ENCODE data around the gene TMEM238.

TMEM238 gene

DNA sequence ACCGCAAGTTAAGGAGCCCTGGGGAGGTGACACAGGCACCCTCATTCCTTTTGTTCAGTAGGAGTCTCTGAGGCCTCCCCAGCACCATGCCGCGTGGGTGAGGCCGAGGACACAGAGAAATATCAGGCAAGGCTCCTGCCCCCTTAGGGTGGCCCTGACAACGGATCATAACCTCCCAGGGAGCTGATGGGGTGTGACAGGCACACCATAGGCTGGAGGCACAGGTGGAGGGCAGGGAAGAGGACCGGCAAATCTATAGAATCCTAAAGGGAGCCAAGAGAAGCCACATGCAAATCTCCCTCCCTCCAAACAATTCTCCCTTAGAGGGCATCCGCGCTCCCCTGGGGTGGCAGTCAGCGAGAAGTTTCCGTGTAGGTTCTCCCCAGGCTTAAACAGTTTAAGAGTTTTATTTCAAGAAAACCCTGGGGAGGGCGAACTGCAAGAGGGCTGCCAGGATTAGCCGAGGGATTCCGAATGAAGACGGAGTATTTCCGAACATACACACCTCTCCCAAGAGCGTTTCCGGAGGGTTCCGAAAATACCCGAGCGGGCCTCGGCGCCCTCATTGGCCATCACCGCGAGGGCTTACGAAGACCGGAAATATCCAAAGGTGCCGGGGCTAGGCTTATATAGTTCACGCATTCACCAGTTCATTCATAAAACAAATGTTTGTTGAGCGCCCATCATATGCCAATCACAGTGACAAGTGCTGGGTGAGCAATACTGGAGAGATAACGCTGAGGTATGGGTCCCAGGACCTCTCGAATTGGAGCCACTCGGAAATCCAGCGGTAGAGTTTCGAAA, 1.0 kb upstream of the TMEM238 start:
- peak; percentile 97 for DNase-seq (ENCODE audit: low read depth, low spot score)
- peak overlapping the region; percentile 99 for H3K4me3 ChIP-seq (ENCODE audit: low read length)

DNA sequence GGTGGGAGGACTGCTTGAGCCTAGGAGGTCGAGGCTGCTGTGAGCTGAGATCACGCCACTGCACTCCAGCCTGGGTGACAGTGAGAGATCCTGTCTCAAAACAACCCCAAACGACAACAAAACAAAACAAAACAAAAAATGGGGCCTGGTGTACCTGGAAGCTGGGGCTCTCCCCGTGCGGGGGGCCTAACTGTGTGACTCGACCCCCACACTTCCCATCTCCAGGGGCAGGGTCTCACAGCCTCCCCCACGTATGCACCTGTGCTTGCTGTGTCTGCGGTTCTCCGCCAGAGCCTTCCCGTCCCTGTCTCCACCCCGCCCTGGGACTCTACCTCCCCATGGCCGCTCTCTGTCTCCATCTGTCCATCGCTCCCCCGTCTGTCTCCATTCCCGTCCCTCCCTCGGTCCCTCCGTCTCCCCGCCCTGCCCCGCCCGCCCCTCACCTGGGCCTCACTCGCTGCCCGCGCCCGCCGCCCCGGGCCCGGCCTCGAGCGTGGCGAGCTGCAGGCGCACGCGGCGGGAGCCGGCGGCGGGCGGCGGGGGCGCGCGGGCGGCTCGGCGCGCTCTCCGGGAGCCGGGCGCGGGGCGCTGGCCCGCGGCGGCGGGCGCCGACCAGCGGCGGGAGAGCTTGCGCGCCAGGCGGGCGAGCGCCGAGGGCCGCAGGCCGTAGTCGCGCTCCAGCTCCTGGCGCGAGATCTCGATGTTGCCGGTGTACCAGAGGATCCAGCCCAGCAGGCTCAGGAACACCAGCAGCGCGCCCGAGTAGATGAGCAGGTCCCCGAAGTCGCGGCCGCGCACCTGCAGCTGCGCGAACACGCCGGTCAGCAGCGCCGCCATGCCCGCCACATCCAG, 587 bp downstream of the TMEM238 start:
- DNase-seq (ENCODE audit: low read depth, low spot score): no peak
- H3K4me3 ChIP-seq (ENCODE audit: low read length): peak overlapping the region; percentile 99

DNA sequence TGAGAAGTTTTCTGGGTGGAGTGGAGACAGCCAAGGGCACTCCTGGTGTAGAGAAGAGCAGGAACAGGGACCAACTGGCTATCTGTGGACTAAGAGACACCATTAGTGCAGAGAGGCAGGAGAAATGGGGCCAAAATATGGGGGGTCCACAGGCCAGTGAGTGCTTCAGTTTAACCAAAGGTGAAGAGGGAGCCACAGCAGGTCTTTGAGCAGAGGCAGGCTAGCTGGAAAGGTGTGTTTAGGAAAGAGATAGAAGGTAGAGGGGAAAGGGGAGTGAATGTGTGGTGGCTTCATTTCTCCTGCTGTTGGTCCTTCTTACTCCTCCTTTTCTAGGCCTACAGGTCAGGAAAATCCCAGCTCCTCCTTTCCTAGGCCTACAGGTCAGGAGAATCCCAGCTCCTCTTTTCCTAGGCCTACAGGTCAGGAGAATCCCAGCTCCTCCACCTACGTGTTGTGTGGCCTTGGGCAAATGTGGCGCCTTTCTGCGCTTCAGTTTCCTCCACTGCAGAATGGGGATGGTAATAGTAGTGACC, 1.5 kb downstream of the TMEM238 start:
- no peak overlapping the region; the same call in 1 of the 2 replicates for H3K4me3 ChIP-seq (ENCODE audit: low read length)
- DNase-seq (ENCODE audit: low read depth, low spot score): no peak

DNA sequence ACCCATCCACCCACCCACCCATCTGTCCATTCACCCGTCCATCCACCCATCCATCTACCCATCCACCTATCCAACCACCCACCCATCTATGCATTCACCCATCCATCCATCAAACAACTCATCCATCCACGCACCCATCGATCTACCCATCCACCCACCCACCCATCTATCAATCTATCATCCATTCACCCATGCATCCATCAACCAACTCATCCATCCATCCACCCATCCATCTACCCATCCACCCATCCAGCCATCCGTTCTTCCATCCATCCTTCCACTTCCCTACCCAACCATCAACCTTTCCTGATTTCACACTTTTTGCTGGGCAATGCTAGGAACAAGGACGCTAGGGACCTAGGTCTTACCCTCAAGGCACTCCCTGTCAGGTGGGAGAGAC, 2.1 kb downstream of the TMEM238 start:
- DNase-seq (ENCODE audit: low read depth, low spot score): no peak
- H3K4me3 ChIP-seq (ENCODE audit: low read length): no peak overlapping the region

DNA sequence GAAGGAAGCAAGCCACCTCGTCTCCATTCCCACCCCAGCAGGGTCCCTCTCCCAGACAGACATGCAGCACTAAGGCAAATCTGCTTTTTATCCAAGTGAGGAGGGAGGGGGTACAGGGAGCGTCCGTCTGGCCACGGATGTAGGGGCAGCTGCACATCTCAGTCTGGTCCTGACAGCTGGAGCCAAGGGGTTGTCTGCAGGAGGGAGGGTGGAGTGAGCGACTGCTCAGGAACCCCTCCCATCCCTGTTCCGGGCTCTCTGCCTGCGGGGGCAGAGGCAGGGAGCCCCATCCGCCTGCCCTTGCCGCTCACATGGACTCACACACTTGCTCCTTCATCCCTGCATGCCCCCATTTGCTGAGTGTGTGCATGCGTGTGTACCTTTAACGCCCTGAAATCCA, 4.9 kb downstream of the TMEM238 start:
- H3K4me3 ChIP-seq (ENCODE audit: low read length): no peak overlapping the region

DNA sequence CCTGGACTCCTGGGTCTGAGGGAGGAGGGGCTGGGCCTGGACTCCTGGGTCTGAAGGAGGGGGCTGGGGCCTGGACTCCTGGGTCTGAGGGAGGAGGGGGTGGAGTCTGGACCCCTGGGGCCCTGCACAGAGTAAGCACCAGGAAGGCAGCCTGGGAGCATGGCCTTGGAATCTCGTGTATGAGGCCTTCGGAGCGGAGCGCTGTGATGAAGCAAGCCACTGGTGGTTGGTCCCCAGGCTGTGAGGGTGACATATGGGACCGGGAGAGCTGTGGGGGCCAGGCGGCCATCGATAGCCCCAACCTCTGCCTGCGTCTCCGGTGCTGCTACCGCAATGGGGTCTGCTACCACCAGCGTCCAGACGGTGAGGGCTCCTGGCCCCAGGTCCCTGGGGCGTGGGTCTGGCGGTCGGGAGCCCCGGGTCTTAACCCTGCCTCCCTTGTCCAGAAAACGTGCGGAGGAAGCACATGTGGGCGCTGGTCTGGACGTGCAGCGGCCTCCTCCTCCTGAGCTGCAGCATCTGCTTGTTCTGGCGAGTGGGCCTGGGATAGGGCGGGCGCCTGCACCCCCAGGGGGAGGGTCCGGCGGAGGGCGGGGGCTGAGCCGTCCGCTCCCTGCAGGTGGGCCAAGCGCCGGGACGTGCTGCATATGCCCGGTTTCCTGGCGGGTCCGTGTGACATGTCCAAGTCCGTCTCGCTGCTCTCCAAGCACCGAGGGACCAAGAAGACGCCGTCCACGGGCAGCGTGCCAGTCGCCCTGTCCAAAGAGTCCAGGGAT, 6.5 kb downstream of the TMEM238 start:
- DNase-seq (ENCODE audit: low read depth, low spot score): no peak
- H3K4me3 ChIP-seq (ENCODE audit: low read length): no peak overlapping the region

More for the DNA sequence above, 4.9 kb downstream of the TMEM238 start:
- no peak for DNase-seq (ENCODE audit: low read depth, low spot score)

DNA sequence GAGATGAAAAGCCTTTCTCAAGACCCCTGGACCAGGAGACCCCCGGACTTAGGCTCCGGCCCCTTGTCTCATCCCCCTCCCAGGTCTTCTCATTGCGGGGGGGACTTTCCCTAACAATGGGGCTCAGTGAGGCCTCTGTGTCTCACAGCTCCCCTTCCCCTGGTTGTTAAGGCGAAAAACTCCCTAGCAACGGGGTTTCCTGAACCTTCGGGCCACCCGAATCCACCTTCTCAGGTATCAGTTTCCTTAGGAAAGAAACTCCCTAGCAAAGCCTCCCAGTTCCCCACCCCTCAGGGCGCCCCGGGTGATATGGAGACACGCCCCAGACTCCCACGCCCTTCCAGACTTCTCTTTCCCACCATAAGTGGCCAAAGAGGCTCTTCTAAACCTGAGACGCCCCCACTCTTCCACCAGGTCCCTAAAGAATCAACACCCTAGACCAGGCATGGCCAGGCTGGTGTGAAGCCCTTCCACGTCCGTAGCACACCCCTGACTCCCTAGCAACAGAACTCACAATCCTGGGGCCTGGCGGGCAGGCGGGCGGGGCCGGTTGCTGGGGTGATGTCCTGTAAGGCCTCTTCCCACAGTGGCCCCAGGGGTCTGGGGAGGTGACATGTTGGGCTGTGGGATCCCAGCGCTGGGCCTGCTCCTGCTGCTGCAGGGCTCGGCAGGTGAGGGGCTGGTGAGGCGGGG, 7.7 kb downstream of the TMEM238 start, which contains the start of gene TMEM190:
Gene TMEM190 (plus strand): TSS at position 586 of the 693 bp plus-strand sequence. CDS start 28 bp downstream, at position 614.
- DNase-seq (ENCODE audit: low read depth, low spot score): no peak
- no peak within 1 kb of the TSS for H3K4me3 ChIP-seq (ENCODE audit: low read length)

DNA sequence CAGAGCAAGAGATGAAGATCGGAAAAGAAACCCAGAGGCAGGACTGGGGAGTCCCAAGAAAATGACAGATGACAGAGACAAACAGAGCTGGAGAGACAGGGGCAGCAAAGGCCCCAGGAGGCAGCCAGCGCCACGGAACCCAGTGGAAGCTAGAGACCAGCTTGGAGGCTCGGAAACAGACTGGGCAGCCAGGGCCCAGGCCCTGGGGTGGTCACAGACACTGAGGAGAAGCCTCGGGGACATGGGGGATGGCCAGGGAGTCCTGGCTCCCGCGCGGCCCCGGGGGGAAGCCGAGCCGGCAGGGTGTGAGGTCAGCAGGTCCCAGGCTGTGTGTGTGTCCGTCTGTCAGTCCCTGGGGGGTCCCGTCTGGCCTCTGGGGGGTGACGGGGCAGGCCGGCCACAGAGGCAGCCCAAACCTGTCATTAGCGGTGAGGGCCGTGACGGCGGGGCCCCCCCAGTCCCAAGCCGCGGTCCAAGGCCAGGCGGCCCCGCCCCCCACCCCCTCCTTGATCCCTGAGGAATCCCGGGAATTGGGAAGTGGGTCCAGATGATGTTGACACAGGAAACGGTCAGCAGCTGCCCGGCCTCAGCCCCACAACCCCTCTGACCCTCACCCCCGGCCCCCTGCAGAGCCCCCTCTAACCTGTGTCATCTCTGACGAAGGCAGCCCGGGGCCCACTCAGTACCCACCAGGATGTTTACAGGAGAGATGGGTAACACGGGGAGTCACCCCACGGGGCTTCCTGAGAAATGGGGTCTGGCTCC, 9.9 kb downstream of the TMEM238 start:
- no peak overlapping the region for H3K4me3 ChIP-seq (ENCODE audit: low read length)
- no peak for DNase-seq (ENCODE audit: low read depth, low spot score)

DNA sequence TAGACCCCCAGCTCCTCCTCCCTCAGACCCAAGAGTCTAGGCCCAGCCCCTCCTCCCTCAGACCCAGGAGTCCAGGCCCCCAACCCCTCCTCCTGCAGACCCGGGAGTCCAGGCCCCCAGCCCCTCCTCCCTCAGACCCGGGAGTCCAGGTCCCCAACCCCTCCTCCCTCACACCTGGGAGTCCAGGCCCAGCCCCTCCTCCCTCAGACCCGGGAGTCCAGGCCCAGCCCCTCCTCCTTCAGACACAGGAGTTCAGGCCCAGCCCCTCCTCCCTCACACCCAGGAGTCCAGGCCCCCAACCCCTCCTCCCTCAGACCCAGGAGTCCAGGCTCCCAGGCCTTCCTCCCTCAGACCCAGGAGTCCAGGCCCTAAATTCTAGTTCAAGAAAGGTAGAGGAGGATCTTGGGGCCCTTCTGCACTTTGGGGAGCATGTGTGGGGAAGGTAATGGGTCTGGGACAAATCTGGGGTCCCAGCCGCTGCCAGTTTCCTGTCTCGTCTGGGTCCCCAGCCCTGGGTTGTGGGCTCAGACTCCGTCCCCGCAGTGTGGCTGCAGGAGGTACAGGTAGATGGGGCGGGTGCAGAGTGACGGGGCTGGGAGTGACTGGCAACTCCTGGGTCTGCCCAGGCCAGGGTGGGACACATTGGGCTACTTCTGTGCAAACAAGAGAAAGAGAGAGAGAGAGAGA, 10.6 kb downstream of the TMEM238 start:
- H3K4me3 ChIP-seq (ENCODE audit: low read length): no peak overlapping the region
- no peak for DNase-seq (ENCODE audit: low read depth, low spot score)

DNA sequence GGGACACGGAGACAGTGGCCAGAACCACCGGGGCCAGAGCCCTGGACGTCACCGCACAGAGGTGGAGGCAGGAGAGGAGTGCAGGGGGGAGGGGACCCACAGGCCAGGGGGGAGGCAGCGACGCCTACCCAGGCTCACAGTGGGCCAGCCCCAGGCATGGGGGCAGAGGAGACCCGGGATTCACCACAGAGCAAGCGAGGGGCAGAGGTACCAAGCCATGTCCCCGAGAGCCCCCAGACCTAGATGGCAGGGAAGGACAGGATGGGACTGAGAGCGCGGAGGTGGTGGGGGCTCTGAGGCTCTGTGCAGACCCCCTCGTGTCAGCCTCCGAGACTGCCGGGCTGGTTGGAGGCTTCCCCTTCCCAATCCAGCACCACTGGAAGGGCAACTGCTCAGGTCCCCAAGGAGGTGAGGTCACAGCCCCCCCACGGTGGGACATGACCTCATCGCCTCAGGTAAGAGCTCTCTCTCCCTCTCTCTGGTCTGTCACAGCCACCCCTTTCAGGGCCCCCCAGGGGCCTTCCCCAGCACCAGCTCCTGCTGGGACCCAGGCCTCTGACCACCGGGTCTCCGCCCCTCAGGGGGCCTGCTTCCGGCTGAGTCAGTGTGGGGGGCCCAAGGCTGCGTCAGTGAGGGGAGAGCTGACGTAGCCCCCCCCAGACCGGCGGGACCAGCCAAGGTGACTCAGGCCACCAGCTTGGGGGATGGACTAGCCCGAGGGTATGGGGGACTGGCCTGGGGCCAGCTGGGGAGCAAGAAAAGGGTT, 11.6 kb downstream of the TMEM238 start:
- DNase-seq (ENCODE audit: low read depth, low spot score): no peak
- H3K4me3 ChIP-seq (ENCODE audit: low read length): no peak overlapping the region

DNA sequence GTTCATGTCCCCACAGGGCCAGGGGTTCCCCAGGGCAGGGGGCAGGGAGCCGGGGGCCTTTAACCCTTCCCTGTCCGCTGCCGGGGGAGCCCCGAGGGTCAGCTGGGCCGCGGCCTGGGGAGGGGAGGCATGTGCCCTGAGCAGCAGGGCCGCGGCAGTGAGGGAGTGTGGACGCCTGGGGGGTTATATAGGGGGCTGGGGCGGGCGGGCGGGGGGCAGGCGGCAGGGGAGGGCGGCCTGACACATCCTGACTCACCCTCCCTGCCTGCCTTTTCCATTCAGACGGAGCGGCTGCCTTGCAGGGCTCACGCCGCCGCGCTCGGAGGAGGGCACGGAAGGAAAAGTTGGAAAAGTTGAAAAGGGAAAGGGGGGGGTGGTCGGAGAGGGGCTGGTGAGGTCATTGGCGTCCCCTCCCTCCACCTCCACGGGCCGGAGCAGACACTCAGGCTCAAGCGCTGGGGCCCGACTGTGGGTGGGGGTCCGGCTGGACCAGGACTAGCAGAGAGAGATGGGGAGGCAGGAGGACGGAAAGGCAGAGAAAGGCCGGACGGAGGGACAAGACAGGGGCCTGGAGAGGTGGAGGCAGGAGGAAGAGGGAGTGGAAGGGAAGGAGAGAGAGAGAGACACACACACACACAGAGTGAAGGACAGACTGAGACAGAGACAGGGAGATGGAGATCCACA, 13.6 kb downstream of the TMEM238 start, which contains the start of gene IL11:
Gene IL11 (minus strand): TSS at position 159 of the 684 bp plus-strand sequence. CDS start 153 bp downstream, at position 6.
- no peak within 1 kb of the TSS for H3K4me3 ChIP-seq (ENCODE audit: low read length)
- no peak for DNase-seq (ENCODE audit: low read depth, low spot score)

DNA sequence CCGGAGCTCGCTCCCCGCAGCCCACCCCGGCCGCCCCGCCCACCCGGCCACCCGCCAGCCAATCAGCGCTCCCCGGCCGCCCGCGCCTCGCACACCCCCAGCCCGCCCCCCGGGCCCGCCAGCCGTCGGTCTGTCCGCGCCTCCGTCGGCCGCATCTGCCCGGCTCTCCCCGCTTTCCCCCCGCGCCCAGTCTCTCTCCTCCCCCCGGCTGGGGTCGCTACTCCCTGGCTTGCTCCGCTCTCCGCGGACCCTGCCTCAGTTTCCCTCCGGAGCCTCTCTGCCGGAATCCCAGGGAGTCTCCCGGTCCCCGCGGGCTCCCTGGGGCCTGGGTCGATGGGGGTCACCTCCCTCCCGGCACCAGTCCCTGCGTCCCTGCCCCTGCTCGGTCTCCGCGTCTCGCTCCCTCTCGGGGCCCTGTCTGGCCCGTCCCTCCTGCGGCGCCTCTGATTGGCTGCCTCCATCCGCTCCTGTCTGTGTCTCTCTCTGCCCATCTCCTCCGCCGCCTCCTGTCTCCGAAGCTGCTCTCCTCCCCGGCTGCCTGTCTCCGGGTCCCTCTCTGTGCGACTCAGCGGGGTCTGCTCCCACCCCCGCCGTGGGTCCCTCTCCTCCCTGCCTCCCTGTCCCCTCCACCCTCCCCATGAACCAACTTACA, 14.3 kb downstream of the TMEM238 start:
- H3K4me3 ChIP-seq (ENCODE audit: low read length): no peak overlapping the region
- no peak for DNase-seq (ENCODE audit: low read depth, low spot score)

DNA sequence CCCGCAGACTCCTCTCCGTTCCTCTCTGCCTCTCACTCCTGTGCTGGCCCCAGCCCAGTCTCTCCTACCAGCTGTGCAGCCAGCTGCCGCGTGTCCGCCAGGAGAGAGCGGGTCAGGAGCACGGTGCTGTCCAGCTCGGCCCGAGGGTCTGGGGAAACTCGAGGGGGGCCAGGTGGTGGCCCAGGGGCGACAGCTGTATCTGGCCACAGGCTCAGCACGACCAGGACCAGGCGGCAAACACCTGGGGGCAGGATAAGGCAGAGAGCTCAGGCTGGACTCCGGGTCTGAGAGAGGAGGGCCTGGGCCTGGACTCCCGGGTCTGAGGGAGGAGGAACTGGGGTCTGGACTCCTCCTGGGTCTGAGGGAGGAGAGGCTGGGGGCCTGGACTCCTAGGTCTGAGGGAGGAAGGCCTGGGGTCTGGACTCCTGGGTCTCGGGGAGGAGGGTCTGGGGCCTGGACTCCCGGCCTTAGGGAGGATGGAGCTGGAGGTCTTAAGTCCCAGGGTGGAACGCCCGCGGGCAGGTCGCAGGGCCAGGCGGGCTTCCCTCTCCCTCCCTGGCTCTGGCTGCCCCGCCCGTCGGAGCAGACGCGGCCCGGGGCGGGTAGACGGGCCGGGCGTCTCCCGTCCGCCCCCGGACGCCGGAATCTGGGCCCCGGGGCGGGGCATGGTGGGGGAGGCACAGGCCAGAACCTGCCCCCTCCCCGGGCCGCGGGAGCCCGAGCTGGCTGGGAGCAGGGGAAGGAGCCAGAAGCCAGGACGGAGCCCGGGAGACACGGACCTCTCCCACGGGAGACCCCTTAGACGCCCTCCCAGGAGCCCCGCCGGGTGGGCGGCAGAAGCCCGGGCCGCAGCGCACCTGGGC, 15.2 kb downstream of the TMEM238 start:
- no peak overlapping the region for H3K4me3 ChIP-seq (ENCODE audit: low read length)
- no peak for DNase-seq (ENCODE audit: low read depth, low spot score)

DNA sequence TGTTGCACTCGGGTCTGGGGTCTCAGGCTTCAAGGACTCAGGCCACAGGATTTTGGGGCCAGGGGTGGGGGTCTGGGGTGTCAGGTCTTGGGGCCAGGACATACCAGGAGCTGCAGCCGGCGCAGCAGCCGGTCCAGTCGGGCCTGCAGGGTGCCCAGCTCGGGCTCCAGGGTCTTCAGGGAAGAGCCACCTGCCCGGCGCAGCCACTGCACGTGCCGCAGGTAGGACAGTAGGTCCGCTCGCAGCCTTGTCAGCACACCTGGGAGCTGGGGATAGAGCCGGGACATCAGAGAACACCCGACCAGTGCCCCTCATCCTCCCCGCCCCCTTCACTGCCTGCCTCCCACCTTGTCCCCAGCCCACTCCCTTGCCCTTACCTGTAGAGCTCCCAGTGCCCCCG, 16.0 kb downstream of the TMEM238 start:
- DNase-seq (ENCODE audit: low read depth, low spot score): no peak
- H3K4me3 ChIP-seq (ENCODE audit: low read length): no peak overlapping the region

DNA sequence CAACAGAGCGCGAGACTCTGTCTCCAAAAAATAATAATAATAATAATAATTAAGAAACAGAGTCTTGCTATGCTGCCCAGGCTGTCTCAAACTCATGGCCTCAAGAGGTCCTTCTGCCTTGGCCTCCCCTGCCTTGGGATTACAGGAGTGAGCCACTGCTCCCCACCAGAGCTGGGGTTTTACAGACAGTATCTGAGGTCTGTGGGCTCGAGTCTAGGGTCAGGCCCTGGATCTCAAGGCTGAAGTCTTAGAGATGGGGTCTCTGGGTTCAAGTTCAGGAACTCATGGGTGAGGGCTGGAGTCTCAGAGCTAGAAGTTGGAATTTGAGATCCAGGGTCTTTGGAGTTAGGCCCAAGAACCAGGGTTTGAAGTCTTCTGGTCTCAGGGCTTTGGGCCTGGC, 17.3 kb downstream of the TMEM238 start:
- DNase-seq (ENCODE audit: low read depth, low spot score): no peak
- H3K4me3 ChIP-seq (ENCODE audit: low read length): no peak overlapping the region
